ENCODE results near the gene TDRD10.

TDRD10 gene

GRCh38 chr1:154550657-154551056 lies 48.6 kb downstream of the TDRD10 start:
- DNase-seq (ENCODE audit: extremely low read depth, low read depth), result no peak

DNA sequence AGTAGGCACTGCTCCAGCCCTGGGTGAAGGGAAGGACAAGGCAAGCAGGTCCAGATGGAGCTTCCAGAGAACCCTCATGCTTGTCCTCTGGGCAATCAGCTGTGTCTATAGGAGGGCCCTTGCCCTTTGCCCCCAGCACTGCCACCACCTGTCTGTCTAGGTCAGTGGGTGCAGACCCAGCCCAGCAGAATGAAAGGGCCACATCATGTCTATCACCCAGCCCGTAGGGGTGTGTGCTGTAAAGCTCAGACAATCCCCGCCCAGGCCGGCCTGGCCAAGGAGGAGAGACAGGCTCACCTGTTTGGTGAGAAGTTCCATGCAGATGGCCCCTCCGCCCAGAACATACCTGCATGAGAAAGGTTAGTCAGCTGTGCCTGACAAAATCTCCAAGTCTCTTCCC lies 49.5 kb downstream of the TDRD10 start:
- no peak for TF ChIP-seq CTCF (IDR thresholded peaks at IDR 0.05; ENCODE audit: low read depth, low read length, missing control alignments)
- no peak overlapping the region for H3K4me3 ChIP-seq (replicated peaks; ENCODE audit: low read depth, low read length)
- DNase-seq (ENCODE audit: extremely low read depth, low read depth), result no peak

More at GRCh38 chr1:154550657-154551056, 48.6 kb downstream of the TDRD10 start:
- no peak overlapping the region for H3K4me3 ChIP-seq (replicated peaks; ENCODE audit: low read depth, low read length)
- no peak for TF ChIP-seq CTCF (IDR thresholded peaks at IDR 0.05; ENCODE audit: low read depth, low read length, missing control alignments)

- no peak overlapping the region for H3K4me3 ChIP-seq (replicated peaks; ENCODE audit: low read depth, low read length)
- TF ChIP-seq CTCF (IDR thresholded peaks at IDR 0.05; ENCODE audit: low read depth, low read length, missing control alignments), result no peak
- DNase-seq (ENCODE audit: extremely low read depth, low read depth), result no peak
These were observed 50.0 kb downstream of the TDRD10 start for GRCh38 chr1:154552036-154552435.

DNA sequence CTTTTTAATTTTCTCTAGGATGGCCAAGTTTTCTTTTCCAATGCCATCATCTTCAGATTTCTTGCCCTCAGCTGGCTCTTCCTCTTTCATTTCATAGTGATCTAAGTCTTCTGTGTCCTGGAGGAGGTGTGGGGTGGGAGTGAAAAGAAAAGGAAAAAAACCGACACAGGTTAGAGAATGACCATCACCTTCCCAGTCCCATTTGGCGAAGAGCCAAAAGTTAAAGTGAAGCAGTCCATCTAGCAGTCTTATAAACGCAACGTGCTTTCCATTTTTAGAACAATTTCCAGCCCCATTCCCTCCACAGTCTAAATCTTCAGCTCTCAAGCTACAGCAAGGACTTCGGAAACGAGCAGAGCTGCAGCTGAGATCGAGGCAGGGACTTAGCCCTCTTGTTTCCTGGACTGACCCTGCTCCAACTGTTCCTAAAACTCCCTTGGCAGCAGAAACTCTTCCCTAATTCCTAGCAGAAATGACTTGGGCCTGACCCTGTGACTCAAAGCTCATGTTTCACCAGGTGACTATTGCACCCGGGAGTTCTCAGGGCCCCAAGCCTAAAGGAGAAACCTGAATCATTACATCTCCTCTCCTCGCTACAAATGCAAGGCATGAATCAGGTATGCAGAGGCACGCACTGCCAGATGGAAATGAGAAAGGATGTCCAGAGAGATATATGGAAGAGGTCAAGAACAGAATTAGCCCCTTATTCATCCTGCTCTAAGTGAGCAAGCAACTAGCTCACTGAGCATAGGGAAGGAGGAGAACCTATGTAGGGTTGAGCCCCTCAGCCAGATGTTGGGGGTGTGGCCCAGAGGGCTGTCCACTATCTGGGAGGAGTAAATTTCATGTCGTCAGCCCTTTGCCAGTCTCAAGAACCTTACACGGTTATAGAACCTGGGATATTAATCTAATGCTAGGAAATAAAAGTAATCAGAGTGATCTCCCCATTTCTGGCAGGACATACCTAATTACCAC lies 51.3 kb downstream of the TDRD10 start:
- H3K4me3 ChIP-seq (replicated peaks; ENCODE audit: low read depth, low read length), result no peak overlapping the region
- no peak for DNase-seq (ENCODE audit: extremely low read depth, low read depth)
- TF ChIP-seq CTCF (IDR thresholded peaks at IDR 0.05; ENCODE audit: low read depth, low read length, missing control alignments), result no peak

- TF ChIP-seq CTCF (IDR thresholded peaks at IDR 0.05; ENCODE audit: low read depth, low read length, missing control alignments), result no peak
- peak overlapping the region; percentile 94 for H3K4me3 ChIP-seq (replicated peaks; ENCODE audit: low read depth, low read length)
- no peak for DNase-seq (ENCODE audit: extremely low read depth, low read depth)
These were observed 54.4 kb downstream of the TDRD10 start for GRCh38 chr1:154556422-154556821.

- no peak for DNase-seq (ENCODE audit: extremely low read depth, low read depth)
- no peak for TF ChIP-seq CTCF (IDR thresholded peaks at IDR 0.05; ENCODE audit: low read depth, low read length, missing control alignments)
- peak overlapping the region; percentile 94 for H3K4me3 ChIP-seq (replicated peaks; ENCODE audit: low read depth, low read length)
These were observed 55.4 kb downstream of the TDRD10 start for GRCh38 chr1:154557248-154557938.
